B cell (primary cell): ENCODE data around the gene CAMKV. TPM values are rescaled to one million over a fixed set of nuclear protein-coding genes. Genes with fewer than 3 reads are reported as not detected.

Experiments
- ATAC-seq: fragments of 200-7000 bp; cut with Tn5 transposase; one replicate; pipeline ENCODE4 v1.10.0; 2021; ENCODE audit warnings: low read depth, mild to moderate bottlenecking, moderate number of reproducible peaks, moderate library complexity
- CTCF ChIA-PET: fragments of 350-600 bp; sonication (Branson Sonifier 250); formaldehyde crosslinking; loops from one replicate; lab custom pipeline; 2021; ENCODE audit warnings: antibody characterized with exemption, inconsistent platforms; lab: Charles Lee
- POLR2A ChIA-PET: fragments of 350-600 bp; sonication (Branson Sonifier 250); formaldehyde crosslinking; loops from one replicate; lab custom pipeline; 2021; ENCODE audit warnings: antibody characterized with exemption; lab: Charles Lee
- DNase-seq: peaks from one replicate; pipeline ENCODE4 v3.0.0; 2013
- H2AFZ ChIP-seq: 2 replicates; pipeline ENCODE4 v1.6.1; 2012; ENCODE audit warnings: mild to moderate bottlenecking, low read depth, low read length; ENCODE audit not compliant: insufficient read depth, poor library complexity, severe bottlenecking
- H3K27ac ChIP-seq, 2 donors: 1 replicate in 1 of 2; 2 replicates in 1 of 2; pipeline ENCODE4 v1.5.1; 2012 to 2013; ENCODE audit warnings: low read length in 2 of 2, mild to moderate bottlenecking in 2 of 2, moderate library complexity in 1 of 2
- H3K27me3 ChIP-seq, 4 experiments: fragments of 200-600 bp in 1 of 4; sonication (generic) in 1 of 4; replicated peaks in 1 of 4; 1 replicate in 2 of 4; 2 replicates in 2 of 4; pipeline versions ENCODE4 v1.6.1 to v1.7.0; 2013 to 2016; ENCODE audit warnings: low read length in 3 of 4, mild to moderate bottlenecking in 2 of 4, mixed read lengths in 1 of 4, moderate library complexity in 1 of 4; ENCODE audit not compliant: insufficient read depth in 4 of 4, control insufficient read depth in 3 of 4; ENCODE audit errors: control extremely low read depth in 1 of 4
- H3K36me3 ChIP-seq, 2 experiments: replicated peaks in 1 of 2; 1 replicate in 1 of 2; 2 replicates in 1 of 2; pipeline versions ENCODE4 v1.6.1 to v1.7.1; 2013; ENCODE audit warnings: low read length in 1 of 2; ENCODE audit not compliant: insufficient read depth in 2 of 2, control insufficient read depth in 1 of 2; ENCODE audit errors: control extremely low read depth in 1 of 2, extremely low read depth in 1 of 2
- H3K4me1 ChIP-seq, 2 donors: fragments of 200-600 bp in 1 of 2; sonication (generic) in 1 of 2; 1 replicate in 1 of 2; 2 replicates in 1 of 2; pipeline versions ENCODE4 v1.5.1 to v1.6.1; 2013 to 2017; ENCODE audit warnings: low read length in 2 of 2; ENCODE audit not compliant: control insufficient read depth in 2 of 2, insufficient read depth in 2 of 2
- H3K4me2 ChIP-seq: replicated peaks from 2 replicates; pipeline ENCODE3; 2012; ENCODE audit warnings: mild to moderate bottlenecking, low read depth, low read length; ENCODE audit not compliant: poor library complexity, severe bottlenecking
- H3K4me3 ChIP-seq, 5 experiments: fragments of 200-600 bp in 1 of 5; sonication (generic) in 1 of 5; 1 replicate in 3 of 5; 2 replicates in 2 of 5; pipeline versions ENCODE4 v1.5.1 to v1.7.0; 2011 to 2016; ENCODE audit warnings: low read length in 4 of 5, mild to moderate bottlenecking in 4 of 5, low read depth in 2 of 5, control low read depth in 1 of 5, moderate library complexity in 1 of 5; ENCODE audit not compliant: insufficient read depth in 1 of 5; ENCODE audit errors: control extremely low read depth in 1 of 5, extremely low read depth in 1 of 5
- H3K79me2 ChIP-seq: fragments of 200-600 bp; sonication (generic); one replicate; pipeline ENCODE4 v1.6.0; 2016; ENCODE audit warnings: low read length; ENCODE audit not compliant: control insufficient read depth, insufficient read depth
- H3K9ac ChIP-seq: fragments of 200-600 bp; sonication (generic); 2 replicates; pipeline ENCODE4 v1.6.1; 2017; ENCODE audit warnings: mild to moderate bottlenecking, low read length, moderate library complexity
- H3K9me3 ChIP-seq, 3 donors: one replicate each; pipeline versions ENCODE4 v1.6.1 to v1.7.1; 2013; ENCODE audit warnings: low read length in 2 of 3; ENCODE audit not compliant: control insufficient read depth in 2 of 3, insufficient read depth in 1 of 3; ENCODE audit errors: control extremely low read depth in 1 of 3
- H4K20me1 ChIP-seq: 2 replicates; pipeline ENCODE4 v1.6.0; 2012; ENCODE audit warnings: mild to moderate bottlenecking, low read length; ENCODE audit not compliant: insufficient read depth, control insufficient read depth, poor library complexity, severe bottlenecking
- H3K27ac Mint-ChIP-seq: one replicate; pipeline ENCODE4 v1.8.0; 2021; ENCODE audit warnings: mixed read lengths
- H3K27me3 Mint-ChIP-seq: one replicate; pipeline ENCODE4 v1.8.0; 2021; ENCODE audit warnings: mixed read lengths
- H3K4me1 Mint-ChIP-seq: one replicate; pipeline ENCODE4 v1.8.0; 2021; ENCODE audit warnings: mixed read lengths
- H3K4me3 Mint-ChIP-seq: one replicate; pipeline ENCODE4 v1.8.0; 2021; ENCODE audit warnings: mixed read lengths
- H3K9me3 Mint-ChIP-seq: one replicate; pipeline ENCODE4 v1.8.0; 2022; ENCODE audit warnings: mixed read lengths; ENCODE audit not compliant: insufficient read depth
- CTCF ChIP-seq: fragments of 200-600 bp; IDR thresholded peaks from one replicate; pipeline ENCODE4 v1.8.0; 2022; ENCODE audit warnings: antibody characterized with exemption, mild to moderate bottlenecking
- EZH2 ChIP-seq: IDR thresholded peaks from 2 replicates; pipeline ENCODE4 v1.6.1; 2012; ENCODE audit warnings: borderline replicate concordance, low read depth, mild to moderate bottlenecking, moderate library complexity, low read length; ENCODE audit not compliant: insufficient read depth, poor library complexity, severe bottlenecking
- WGBS: methylation state at CpG from one replicate; pipeline ENCODE4 v1.1.5; 2013; ENCODE audit warnings: missing lambda C conversion rate; ENCODE audit not compliant: insufficient coverage; 5-methylcytosine and 5-hydroxymethylcytosine counted together
- intact Hi-C: fragments of 100-400 bp; cut with micrococcal nuclease; formaldehyde crosslinking; loops from one replicate; pipeline ENCODE4 v1.10.0; 2022
- polyA plus RNA-seq: library from polyadenylated mRNA; depleted of rRNA; stranded (reverse); fragments of >200 nt; gene quantifications from 2 replicates; pipeline ENCODE4 v1.2.3, GENCODE V29; 2012
- total RNA-seq, 2 donors: library from RNA; stranded (reverse); fragments of 120-200 nt in 1 of 2; gene quantifications; 1 replicate in 1 of 2; 2 replicates in 1 of 2; pipeline versions ENCODE4 v1.2.3 to v1.2.4, GENCODE V29; 2013 to 2022

The CAMKV gene
- total and polyA plus RNA-seq, 2 donors (not counting 1 experiment from before 2014, with no cell fraction given) = not detected

DNA sequence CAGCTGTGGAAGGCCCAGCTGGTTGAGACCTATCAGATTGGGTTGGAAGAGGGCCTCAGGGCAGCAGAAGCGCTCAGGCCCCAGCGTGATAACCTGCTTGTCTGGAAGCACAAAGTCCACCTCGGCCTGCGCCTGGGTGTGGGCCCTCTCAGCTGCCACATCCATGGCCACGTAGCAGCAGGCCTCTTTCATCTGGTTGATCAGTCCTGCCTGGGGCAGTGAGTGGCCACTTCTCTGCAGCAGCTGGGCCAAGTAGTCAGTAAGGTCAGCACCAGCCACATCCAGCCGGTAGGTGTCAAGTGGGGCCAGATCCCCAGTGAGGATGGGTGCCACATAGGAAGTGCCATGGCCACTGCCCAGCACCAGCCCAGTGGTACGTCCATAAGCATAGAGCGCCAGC is 3.9 kb upstream of the CAMKV start:
- DNase-seq = no peak
- ChIA-PET CTCF (no interaction called here), POLR2A (no interaction called here)
- H3K4me1 ChIP-seq = peaks cover 12 to 18% of the 10 kb centered on the region in 2 donors
- H3K79me2 ChIP-seq = no peaks in the 10 kb centered on the region
- intact Hi-C loops = no loop called here
- no peaks in the 10 kb centered on the region for H3K36me3 ChIP-seq
- H4K20me1 ChIP-seq = no peaks in the 10 kb centered on the region
- Mint-ChIP-seq H3K4me1 (no peaks in the 10 kb centered on the region), H3K9me3 (no peaks in the 10 kb centered on the region), H3K27me3 (peaks cover 14% of the 10 kb centered on the region), H3K27ac (no peak overlapping the region), H3K4me3 (no peak overlapping the region)
- peaks cover 0 to 22% (median 12%) of the 10 kb centered on the region in 4 experiments for H3K27me3 ChIP-seq
- TF ChIP-seq EZH2 = no peak
- no peak for TF ChIP-seq CTCF
- H3K9me3 ChIP-seq = peaks cover 0 to 4% (median 0%) of the 10 kb centered on the region in 3 donors
- H3K27ac ChIP-seq = no peak overlapping the region
- no peak overlapping the region for H3K9ac ChIP-seq
- WGBS = 91% methylated on average over 8 of the region's 8 CpGs
- H3K4me3 ChIP-seq = no peak overlapping the region
- H2AFZ ChIP-seq = no peak overlapping the region
- H3K4me2 ChIP-seq = no peak overlapping the region
- no peak for ATAC-seq

DNA sequence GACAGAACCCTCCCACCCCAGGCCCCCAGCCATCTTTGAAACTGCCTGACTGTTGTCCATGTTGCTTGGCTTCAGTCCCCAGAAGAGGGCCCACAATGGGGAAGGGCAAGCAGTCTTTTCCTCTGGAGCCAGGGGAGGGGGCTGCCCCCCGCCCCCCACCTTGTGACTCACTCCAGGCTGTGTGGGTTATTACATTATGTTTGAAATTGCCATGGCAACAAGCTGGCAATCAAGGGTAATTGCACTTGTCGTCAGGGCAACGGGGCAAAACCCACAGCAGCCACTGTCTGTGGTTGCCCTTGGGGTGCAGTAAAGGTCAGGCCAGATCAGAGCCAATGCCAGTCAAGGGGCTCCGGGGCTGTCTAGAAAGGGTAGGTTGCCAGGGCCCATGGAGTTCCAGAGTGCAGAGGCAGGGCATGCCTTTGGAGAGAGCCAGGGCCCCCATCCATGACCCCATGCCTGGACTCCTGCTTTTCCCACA is 3.1 kb upstream of the CAMKV start:
- no peak overlapping the region for H3K27ac ChIP-seq
- H3K27me3 Mint-ChIP-seq = peaks cover 19% of the 10 kb centered on the region
- H3K36me3 ChIP-seq = no peaks in the 10 kb centered on the region
- H3K4me1 Mint-ChIP-seq = no peaks in the 10 kb centered on the region
- POLR2A ChIA-PET = interaction anchor here (0.6 kb wide), 1 partner anchor 29 kb away, joined by 3 read pairs; no protein-coding TSS in a partner anchor
- H3K4me3 ChIP-seq = no peak overlapping the region
- no peak overlapping the region for H3K27ac Mint-ChIP-seq
- peaks cover 12 to 18% of the 10 kb centered on the region in 2 donors for H3K4me1 ChIP-seq
- TF ChIP-seq EZH2 (no peak), CTCF (no peak)
- peak; percentile 37 for DNase-seq
- peaks cover 0 to 30% (median 17%) of the 10 kb centered on the region in 4 experiments for H3K27me3 ChIP-seq
- H3K9me3 ChIP-seq = peaks cover 0 to 11% (median 0%) of the 10 kb centered on the region in 3 donors
- H3K79me2 ChIP-seq = no peaks in the 10 kb centered on the region
- intact Hi-C loops = no loop called here
- H2AFZ ChIP-seq = no peak overlapping the region
- no peaks in the 10 kb centered on the region for H4K20me1 ChIP-seq
- H3K9ac ChIP-seq = no peak overlapping the region
- H3K9me3 Mint-ChIP-seq = no peaks in the 10 kb centered on the region
- H3K4me3 Mint-ChIP-seq = no peak overlapping the region
- ATAC-seq = peak; percentile 24
- 81% methylated on average over 4 of the region's 4 CpGs for WGBS
- no peak overlapping the region for H3K4me2 ChIP-seq
- CTCF ChIA-PET = interaction anchor here (0.6 kb wide), 1 partner anchor 121 kb away, joined by 3 read pairs; no protein-coding TSS in a partner anchor
